ENCODE results near the gene UTP25.

UTP25 gene

DNA sequence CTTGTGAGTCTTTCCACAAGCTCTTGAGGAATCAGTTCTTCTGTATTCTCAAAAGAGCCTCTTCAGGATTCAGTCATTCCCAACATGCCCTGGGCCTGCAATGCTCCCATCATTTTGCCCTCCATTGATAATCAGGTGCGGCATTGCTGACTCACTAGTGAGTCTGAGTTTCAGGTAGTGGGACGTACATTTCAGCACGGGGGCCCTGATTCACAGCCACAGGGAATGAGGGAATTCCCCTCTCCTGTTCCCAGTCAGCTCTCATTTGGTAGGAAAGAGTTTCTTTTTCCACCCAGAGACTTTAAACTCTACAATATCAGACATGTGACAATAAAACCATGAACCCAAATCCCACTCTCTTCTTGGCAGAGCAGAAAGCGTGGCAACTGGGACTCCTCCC is 18.2 kb upstream of the UTP25 start:
- WGBS (ENCODE audit: extremely low coverage, insufficient coverage, low lambda C conversion rate), result no CpG with 5 or more reads among the region's 4 CpGs
- Histone ChIP-seq H4K8ac (ENCODE audit: low read depth, low read length) (no peak overlapping the region), H4K5ac (ENCODE audit: low read length) (no peak overlapping the region), H2BK120ac (ENCODE audit: low read depth, low read length) (no peak overlapping the region), H3K27me3 (ENCODE audit: insufficient read depth, low read length, poor library complexity) (no peaks in the 10 kb centered on the region), H3K18ac (ENCODE audit: low read length) (no peak overlapping the region), H3K79me2 (ENCODE audit: control insufficient read depth, insufficient read depth, low read length) (no peaks in the 10 kb centered on the region), H3K27ac (ENCODE audit: low read depth, low read length) (no peak overlapping the region), H2BK5ac (ENCODE audit: low read length) (no peak overlapping the region), H3K36me3 (ENCODE audit: control insufficient read depth, insufficient read depth, low read length) (no peaks in the 10 kb centered on the region), H3K56ac (ENCODE audit: low read length) (no peak overlapping the region), H2AK5ac (ENCODE audit: low read length) (no peak overlapping the region), H3K79me1 (ENCODE audit: low read length) (peaks cover under 1% of the 10 kb centered on the region), H2BK15ac (replicated peaks; ENCODE audit: low read depth) (no peak overlapping the region), H3K4me1 (ENCODE audit: control insufficient read depth, low read depth, low read length) (no peaks in the 10 kb centered on the region), H3K4ac (ENCODE audit: low read depth, low read length) (no peak overlapping the region), H3K9ac (ENCODE audit: low read length) (no peak overlapping the region), H3K4me2 (ENCODE audit: low read length) (no peak overlapping the region), H3K4me3 (ENCODE audit: low read length) (no peak overlapping the region), H3K23ac (ENCODE audit: low read length) (no peak overlapping the region)
- no peak for DNase-seq

DNA sequence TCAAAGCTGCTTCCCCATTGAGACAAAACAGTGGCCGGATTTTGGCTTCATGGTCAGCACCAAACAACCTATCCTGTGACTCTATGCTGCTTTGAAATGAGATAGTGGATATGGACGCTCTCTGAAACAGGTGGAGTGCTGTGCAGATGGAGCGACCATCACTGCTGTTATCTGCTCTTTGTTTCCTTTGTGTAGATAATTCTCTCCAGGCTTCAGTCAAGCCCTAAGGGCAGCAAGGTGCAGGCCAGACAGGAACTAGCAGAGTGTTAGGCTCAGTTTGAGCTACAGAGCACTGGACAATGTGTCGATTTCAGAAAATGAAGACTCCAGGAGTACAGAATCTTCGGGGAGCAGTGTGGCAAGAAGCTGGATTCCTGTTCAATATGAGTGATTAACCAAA is 17.0 kb upstream of the UTP25 start:
- DNase-seq, result no peak
- no peaks in the 10 kb centered on the region for H3K79me2 ChIP-seq (ENCODE audit: control insufficient read depth, insufficient read depth, low read length)

DNA sequence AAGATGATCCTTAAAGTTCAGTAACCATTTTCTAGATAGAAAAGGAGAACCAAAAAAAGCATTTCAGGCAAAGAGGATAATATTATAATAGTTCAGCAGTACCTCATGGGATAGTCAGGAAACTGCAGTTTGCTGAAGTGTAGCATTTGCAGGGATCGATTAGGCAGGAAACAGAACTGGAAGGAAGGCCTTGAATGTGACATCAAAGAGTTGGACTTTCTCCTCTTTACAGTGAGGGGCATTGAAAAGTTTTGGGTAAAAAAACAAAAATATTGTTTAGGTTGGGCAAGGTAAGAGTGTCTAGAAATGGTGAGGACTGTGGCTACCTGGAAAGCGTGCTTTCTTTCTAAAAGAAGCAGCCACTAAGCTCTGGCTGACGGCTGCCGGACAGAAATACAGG is 13.9 kb upstream of the UTP25 start:
- no CpG with 5 or more reads among the region's 4 CpGs for WGBS (ENCODE audit: extremely low coverage, insufficient coverage, low lambda C conversion rate)
- no peak overlapping the region for H3K9ac ChIP-seq (ENCODE audit: low read length)
- no peak overlapping the region for H3K18ac ChIP-seq (ENCODE audit: low read length)
- H3K36me3 ChIP-seq (ENCODE audit: control insufficient read depth, insufficient read depth, low read length), result no peaks in the 10 kb centered on the region
- H2AK5ac ChIP-seq (ENCODE audit: low read length), result no peak overlapping the region
- no peak overlapping the region for H3K4ac ChIP-seq (ENCODE audit: low read depth, low read length)
- no peak overlapping the region for H3K23ac ChIP-seq (ENCODE audit: low read length)
- H3K79me1 ChIP-seq (ENCODE audit: low read length), result no peaks in the 10 kb centered on the region
- H3K4me1 ChIP-seq (ENCODE audit: control insufficient read depth, low read depth, low read length), result no peaks in the 10 kb centered on the region
- H2BK5ac ChIP-seq (ENCODE audit: low read length), result no peak overlapping the region
- H3K4me3 ChIP-seq (ENCODE audit: low read length), result no peak overlapping the region
- no peak overlapping the region for H4K5ac ChIP-seq (ENCODE audit: low read length)
- H3K27ac ChIP-seq (ENCODE audit: low read depth, low read length), result no peak overlapping the region
- DNase-seq, result no peak
- H3K27me3 ChIP-seq (ENCODE audit: insufficient read depth, low read length, poor library complexity), result no peaks in the 10 kb centered on the region
- no peak overlapping the region for H2BK15ac ChIP-seq (replicated peaks; ENCODE audit: low read depth)
- no peak overlapping the region for H4K8ac ChIP-seq (ENCODE audit: low read depth, low read length)
- H2BK120ac ChIP-seq (ENCODE audit: low read depth, low read length), result no peak overlapping the region
- H3K56ac ChIP-seq (ENCODE audit: low read length), result no peak overlapping the region
- H3K79me2 ChIP-seq (ENCODE audit: control insufficient read depth, insufficient read depth, low read length), result no peaks in the 10 kb centered on the region
- no peak overlapping the region for H3K4me2 ChIP-seq (ENCODE audit: low read length)

More for the DNA sequence above, 17.0 kb upstream of the UTP25 start:
- Histone ChIP-seq H3K36me3 (ENCODE audit: control insufficient read depth, insufficient read depth, low read length) (no peaks in the 10 kb centered on the region), H2BK5ac (ENCODE audit: low read length) (no peak overlapping the region), H3K4me2 (ENCODE audit: low read length) (no peak overlapping the region), H4K8ac (ENCODE audit: low read depth, low read length) (no peak overlapping the region), H3K27me3 (ENCODE audit: insufficient read depth, low read length, poor library complexity) (no peaks in the 10 kb centered on the region), H3K56ac (ENCODE audit: low read length) (no peak overlapping the region), H3K4me1 (ENCODE audit: control insufficient read depth, low read depth, low read length) (no peaks in the 10 kb centered on the region), H2AK5ac (ENCODE audit: low read length) (no peak overlapping the region), H3K79me1 (ENCODE audit: low read length) (no peaks in the 10 kb centered on the region), H2BK15ac (replicated peaks; ENCODE audit: low read depth) (no peak overlapping the region), H3K4ac (ENCODE audit: low read depth, low read length) (no peak overlapping the region), H3K18ac (ENCODE audit: low read length) (no peak overlapping the region), H3K4me3 (ENCODE audit: low read length) (no peak overlapping the region), H4K5ac (ENCODE audit: low read length) (no peak overlapping the region), H2BK120ac (ENCODE audit: low read depth, low read length) (no peak overlapping the region), H3K27ac (ENCODE audit: low read depth, low read length) (no peak overlapping the region), H3K9ac (ENCODE audit: low read length) (no peak overlapping the region), H3K23ac (ENCODE audit: low read length) (no peak overlapping the region)
- WGBS (ENCODE audit: extremely low coverage, insufficient coverage, low lambda C conversion rate), result no CpG with 5 or more reads among the region's 5 CpGs

DNA sequence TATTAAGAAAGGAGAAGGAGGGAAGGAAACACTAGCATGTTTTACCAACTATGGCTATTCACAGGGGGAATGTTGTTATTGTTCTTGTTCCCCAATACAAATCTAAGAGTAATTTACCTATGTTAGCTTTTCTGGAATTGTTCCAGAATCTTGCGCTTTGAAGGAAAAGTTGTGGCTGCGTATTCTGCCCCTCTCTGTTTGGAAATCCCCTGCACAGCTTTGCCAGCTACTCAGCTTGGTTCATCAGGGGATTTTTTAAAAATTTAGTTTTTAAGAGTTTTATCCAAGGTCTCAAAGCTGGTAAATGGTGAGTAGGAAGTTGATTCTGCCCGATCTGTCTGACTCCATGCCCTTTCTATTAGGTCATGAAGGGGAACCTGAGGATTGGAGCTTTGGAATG is 12.3 kb upstream of the UTP25 start:
- Histone ChIP-seq H3K9ac (ENCODE audit: low read length) (no peak overlapping the region), H4K8ac (ENCODE audit: low read depth, low read length) (no peak overlapping the region), H3K4ac (ENCODE audit: low read depth, low read length) (no peak overlapping the region), H3K56ac (ENCODE audit: low read length) (no peak overlapping the region), H3K23ac (ENCODE audit: low read length) (no peak overlapping the region), H3K27ac (ENCODE audit: low read depth, low read length) (no peak overlapping the region), H3K4me2 (ENCODE audit: low read length) (no peak overlapping the region), H2AK5ac (ENCODE audit: low read length) (no peak overlapping the region), H3K4me1 (ENCODE audit: control insufficient read depth, low read depth, low read length) (no peaks in the 10 kb centered on the region), H2BK5ac (ENCODE audit: low read length) (no peak overlapping the region), H3K79me1 (ENCODE audit: low read length) (no peaks in the 10 kb centered on the region), H3K36me3 (ENCODE audit: control insufficient read depth, insufficient read depth, low read length) (no peaks in the 10 kb centered on the region), H3K79me2 (ENCODE audit: control insufficient read depth, insufficient read depth, low read length) (no peaks in the 10 kb centered on the region), H2BK15ac (replicated peaks; ENCODE audit: low read depth) (no peak overlapping the region), H3K4me3 (ENCODE audit: low read length) (no peak overlapping the region), H3K27me3 (ENCODE audit: insufficient read depth, low read length, poor library complexity) (no peaks in the 10 kb centered on the region), H2BK120ac (ENCODE audit: low read depth, low read length) (no peak overlapping the region), H4K5ac (ENCODE audit: low read length) (no peak overlapping the region), H3K18ac (ENCODE audit: low read length) (no peak overlapping the region)
- DNase-seq, result no peak
- no CpG with 5 or more reads among the region's 3 CpGs for WGBS (ENCODE audit: extremely low coverage, insufficient coverage, low lambda C conversion rate)

DNA sequence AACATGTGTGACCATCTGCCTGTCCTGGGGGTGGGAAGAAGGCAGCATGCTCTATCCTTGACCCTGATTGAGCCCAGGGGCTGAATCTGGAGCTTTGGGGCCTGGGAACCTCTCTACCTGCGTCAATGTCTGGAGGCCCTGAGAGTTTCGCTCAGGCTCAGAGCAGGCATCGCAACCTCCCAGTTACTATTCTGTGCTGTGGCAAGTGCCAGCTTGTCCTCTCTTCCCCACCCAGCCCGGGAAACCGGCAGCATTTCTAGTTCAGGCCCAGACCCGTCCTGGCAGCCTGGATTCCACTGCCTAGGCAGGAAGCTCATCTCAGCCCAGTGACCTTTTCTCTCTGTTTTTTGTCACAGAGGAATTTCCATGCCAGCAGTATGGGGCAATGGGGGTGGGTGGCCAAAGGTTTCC is 11.8 kb upstream of the UTP25 start:
- H2BK15ac ChIP-seq (replicated peaks; ENCODE audit: low read depth), result no peak overlapping the region
- no peak for DNase-seq
- WGBS (ENCODE audit: extremely low coverage, insufficient coverage, low lambda C conversion rate), result no CpG with 5 or more reads among the region's 6 CpGs
- no peak overlapping the region for H2BK5ac ChIP-seq (ENCODE audit: low read length)
- H3K27ac ChIP-seq (ENCODE audit: low read depth, low read length), result no peak overlapping the region
- no peaks in the 10 kb centered on the region for H3K4me1 ChIP-seq (ENCODE audit: control insufficient read depth, low read depth, low read length)
- no peak overlapping the region for H4K5ac ChIP-seq (ENCODE audit: low read length)
- no peaks in the 10 kb centered on the region for H3K79me2 ChIP-seq (ENCODE audit: control insufficient read depth, insufficient read depth, low read length)
- no peak overlapping the region for H3K4me2 ChIP-seq (ENCODE audit: low read length)
- H4K8ac ChIP-seq (ENCODE audit: low read depth, low read length), result no peak overlapping the region
- no peak overlapping the region for H2BK120ac ChIP-seq (ENCODE audit: low read depth, low read length)
- H3K4ac ChIP-seq (ENCODE audit: low read depth, low read length), result no peak overlapping the region
- no peak overlapping the region for H3K18ac ChIP-seq (ENCODE audit: low read length)
- H3K4me3 ChIP-seq (ENCODE audit: low read length), result no peak overlapping the region
- no peaks in the 10 kb centered on the region for H3K27me3 ChIP-seq (ENCODE audit: insufficient read depth, low read length, poor library complexity)
- no peaks in the 10 kb centered on the region for H3K36me3 ChIP-seq (ENCODE audit: control insufficient read depth, insufficient read depth, low read length)
- no peak overlapping the region for H3K23ac ChIP-seq (ENCODE audit: low read length)
- no peak overlapping the region for H2AK5ac ChIP-seq (ENCODE audit: low read length)
- H3K56ac ChIP-seq (ENCODE audit: low read length), result no peak overlapping the region
- no peaks in the 10 kb centered on the region for H3K79me1 ChIP-seq (ENCODE audit: low read length)
- H3K9ac ChIP-seq (ENCODE audit: low read length), result no peak overlapping the region

DNA sequence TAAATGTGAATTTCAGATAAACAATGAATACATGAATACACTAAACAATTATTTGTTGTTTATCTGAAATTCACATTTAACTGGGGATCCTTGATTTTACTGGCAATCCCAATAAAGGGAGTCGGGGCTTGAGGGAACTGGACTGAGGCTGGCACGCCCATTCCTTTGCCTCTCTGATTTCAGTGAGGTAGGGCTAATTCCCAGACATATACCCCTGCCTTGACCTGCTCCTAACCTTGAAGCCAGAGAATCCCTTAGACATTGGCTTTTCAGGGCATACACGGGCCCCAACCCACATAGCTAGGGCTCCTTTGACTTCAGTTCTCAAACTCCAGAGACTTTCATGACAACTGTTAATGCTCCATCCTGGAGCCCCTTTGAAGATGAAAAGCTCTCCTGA is 10.8 kb upstream of the UTP25 start:
- H3K27ac ChIP-seq (ENCODE audit: low read depth, low read length), result no peak overlapping the region
- H3K4me2 ChIP-seq (ENCODE audit: low read length), result no peak overlapping the region
- no peak overlapping the region for H3K4ac ChIP-seq (ENCODE audit: low read depth, low read length)
- DNase-seq, result no peak
- no peak overlapping the region for H2AK5ac ChIP-seq (ENCODE audit: low read length)
- H3K79me2 ChIP-seq (ENCODE audit: control insufficient read depth, insufficient read depth, low read length), result no peaks in the 10 kb centered on the region
- H3K18ac ChIP-seq (ENCODE audit: low read length), result no peak overlapping the region
- H3K23ac ChIP-seq (ENCODE audit: low read length), result no peak overlapping the region
- H2BK15ac ChIP-seq (replicated peaks; ENCODE audit: low read depth), result no peak overlapping the region
- H4K8ac ChIP-seq (ENCODE audit: low read depth, low read length), result no peak overlapping the region
- no peak overlapping the region for H4K5ac ChIP-seq (ENCODE audit: low read length)
- no peak overlapping the region for H2BK120ac ChIP-seq (ENCODE audit: low read depth, low read length)
- H3K9ac ChIP-seq (ENCODE audit: low read length), result no peak overlapping the region
- H3K56ac ChIP-seq (ENCODE audit: low read length), result no peak overlapping the region
- no peak overlapping the region for H2BK5ac ChIP-seq (ENCODE audit: low read length)
- no peaks in the 10 kb centered on the region for H3K36me3 ChIP-seq (ENCODE audit: control insufficient read depth, insufficient read depth, low read length)
- H3K4me3 ChIP-seq (ENCODE audit: low read length), result no peak overlapping the region
- no peaks in the 10 kb centered on the region for H3K79me1 ChIP-seq (ENCODE audit: low read length)
- no peaks in the 10 kb centered on the region for H3K27me3 ChIP-seq (ENCODE audit: insufficient read depth, low read length, poor library complexity)
- no CpG with 5 or more reads among the region's 3 CpGs for WGBS (ENCODE audit: extremely low coverage, insufficient coverage, low lambda C conversion rate)
- H3K4me1 ChIP-seq (ENCODE audit: control insufficient read depth, low read depth, low read length), result no peaks in the 10 kb centered on the region
